IMR-90 (cell line): ENCODE data around the gene BGN. TPM values are rescaled to one million over a fixed set of nuclear protein-coding genes. Genes with fewer than 3 reads are reported as not detected.

ENCODE experiments used
- ATAC-seq: fragments of 200-7000 bp; cut with Tn5 transposase; 2 replicates; pipeline ENCODE4 v1.9.1; 2020; ENCODE audit warnings: low read depth, mild to moderate bottlenecking, moderate library complexity
- BruUV-seq: library from RNA; stranded (reverse); fragments of 400-500 nt; replicated peaks from 2 replicates; lab custom pipeline; 2021; lab: Mats Ljungman, UMichigan
- CTCF ChIA-PET: fragments of 300-600 bp; formaldehyde crosslinking; extraction: SDS; loops from one replicate; lab custom pipeline; 2021; ENCODE audit warnings: antibody characterized with exemption; lab: Yijun Ruan, JAX
- POLR2A ChIA-PET: fragments of 300-600 bp; sonication (Branson Sonifier 250); formaldehyde crosslinking; loops from one replicate; lab custom pipeline; 2022; ENCODE audit warnings: antibody characterized with exemption; ENCODE audit not compliant: unreplicated experiment; lab: Charles Lee
- DNase-seq: peaks from one replicate; pipeline ENCODE4 v3.0.0; 2013
- H2AFZ ChIP-seq: replicated peaks from 2 replicates; pipeline ENCODE3; 2013; ENCODE audit warnings: low read length, mild to moderate bottlenecking; ENCODE audit not compliant: poor library complexity
- H2AK5ac ChIP-seq: 2 replicates; pipeline ENCODE4 v1.6.1; 2013; ENCODE audit warnings: low read depth, low read length, inconsistent platforms
- H2AK9ac ChIP-seq: replicated peaks from 2 replicates; pipeline ENCODE3; 2013; ENCODE audit warnings: mild to moderate bottlenecking, low read depth, low read length, moderate library complexity; ENCODE audit not compliant: poor library complexity
- H2BK120ac ChIP-seq: 2 replicates; pipeline ENCODE4 v1.6.1; 2013; ENCODE audit warnings: low read depth, low read length, inconsistent platforms
- H2BK15ac ChIP-seq: 3 replicates; pipeline ENCODE4 v1.6.1; 2013; ENCODE audit warnings: low read depth, low read length, inconsistent platforms
- H2BK20ac ChIP-seq: 2 replicates; pipeline ENCODE4 v1.6.1; 2013; ENCODE audit warnings: low read depth, mild to moderate bottlenecking, inconsistent platforms, low read length, moderate library complexity
- H2BK5ac ChIP-seq: 2 replicates; pipeline ENCODE4 v1.6.1; 2013; ENCODE audit warnings: mild to moderate bottlenecking, low read depth, low read length, inconsistent platforms; ENCODE audit not compliant: poor library complexity, severe bottlenecking
- H3K14ac ChIP-seq: replicated peaks from 2 replicates; pipeline ENCODE4 v1.6.1; 2013; ENCODE audit warnings: low read depth, low read length, inconsistent platforms
- H3K18ac ChIP-seq: 2 replicates; pipeline ENCODE4 v1.6.1; 2013; ENCODE audit warnings: low read depth, low read length, control low read depth
- H3K23ac ChIP-seq: 2 replicates; pipeline ENCODE4 v1.6.1; 2013; ENCODE audit warnings: low read depth, low read length, inconsistent platforms
- H3K27ac ChIP-seq: 2 replicates; pipeline ENCODE4 v1.5.1; 2013; ENCODE audit warnings: mild to moderate bottlenecking, control low read depth, low read length; ENCODE audit not compliant: insufficient read depth
- H3K27me3 ChIP-seq: 2 replicates; pipeline ENCODE4 v1.6.1; 2013; ENCODE audit warnings: low read length; ENCODE audit not compliant: control insufficient read depth, insufficient read depth
- H3K36me3 ChIP-seq: 2 replicates; pipeline ENCODE4 v1.6.1; 2013; ENCODE audit warnings: low read length, mixed read lengths; ENCODE audit not compliant: control insufficient read depth, insufficient read depth
- H3K4ac ChIP-seq: 2 replicates; pipeline ENCODE4 v1.6.1; 2013; ENCODE audit warnings: low read depth, low read length, inconsistent platforms
- H3K4me1 ChIP-seq: 2 replicates; pipeline ENCODE4 v1.6.1; 2013; ENCODE audit warnings: low read length, mixed read lengths; ENCODE audit not compliant: control insufficient read depth, insufficient read depth
- H3K4me2 ChIP-seq: 2 replicates; pipeline ENCODE4 v1.6.1; 2013; ENCODE audit warnings: low read depth, mild to moderate bottlenecking, control low read depth, low read length, moderate library complexity
- H3K4me3 ChIP-seq: 2 replicates; pipeline ENCODE4 v1.5.1; 2013; ENCODE audit warnings: low read depth, mild to moderate bottlenecking, control low read depth, low read length, moderate library complexity; ENCODE audit not compliant: insufficient read depth
- H3K56ac ChIP-seq: 2 replicates; pipeline ENCODE4 v1.6.1; 2013; ENCODE audit warnings: low read length, inconsistent platforms; ENCODE audit not compliant: insufficient read depth; ENCODE audit errors: extremely low read depth
- H3K79me1 ChIP-seq, 2 experiments: 2 replicates each; pipeline ENCODE4 v1.6.1; 2013; ENCODE audit warnings: low read length in 2 of 2, inconsistent platforms in 1 of 2, low read depth in 1 of 2
- H3K9ac ChIP-seq: 2 replicates; pipeline ENCODE4 v1.6.1; 2013; ENCODE audit warnings: low read depth, low read length, control low read depth
- H3K9me1 ChIP-seq: 2 replicates; pipeline ENCODE4 v1.6.1; 2013; ENCODE audit warnings: low read length, inconsistent platforms; ENCODE audit not compliant: insufficient read depth
- H3K9me3 ChIP-seq: 2 replicates; pipeline ENCODE4 v1.6.1; 2013; ENCODE audit warnings: low read length; ENCODE audit not compliant: control insufficient read depth, insufficient read depth
- H4K20me1 ChIP-seq: 2 replicates; pipeline ENCODE4 v1.6.1; 2013; ENCODE audit warnings: low read length, inconsistent platforms; ENCODE audit not compliant: insufficient read depth
- H4K5ac ChIP-seq: 2 replicates; pipeline ENCODE4 v1.6.1; 2013; ENCODE audit warnings: mild to moderate bottlenecking, low read depth, low read length, control low read depth
- H4K8ac ChIP-seq, 2 experiments: 2 replicates each; pipeline ENCODE4 v1.6.1; 2013; ENCODE audit warnings: low read depth in 2 of 2, low read length in 2 of 2, control low read depth in 1 of 2, inconsistent platforms in 1 of 2
- H4K91ac ChIP-seq: 2 replicates; pipeline ENCODE4 v1.6.1; 2013; ENCODE audit warnings: low read depth, low read length, inconsistent platforms; ENCODE audit not compliant: insufficient read depth
- BHLHE40 ChIP-seq: fragments of 150-350 bp; IDR thresholded peaks from 2 replicates; pipeline ENCODE4 v1.6.1; 2016; ENCODE audit warnings: mild to moderate bottlenecking, low read depth, low read length
- ELK1 ChIP-seq: fragments of 150-350 bp; IDR thresholded peaks from 2 replicates; pipeline ENCODE4 v1.6.1; 2016; ENCODE audit warnings: low read depth, mild to moderate bottlenecking, low read length, moderate library complexity, borderline replicate concordance
- NFE2L2 ChIP-seq: fragments of 150-350 bp; IDR thresholded peaks from 2 replicates; pipeline ENCODE4 v1.6.1; 2016; ENCODE audit warnings: low read depth, mild to moderate bottlenecking, low read length
- SMC3 ChIP-seq: fragments of 150-350 bp; IDR thresholded peaks from 2 replicates; pipeline ENCODE4 v1.6.1; 2016; ENCODE audit warnings: low read depth, mild to moderate bottlenecking, antibody characterized with exemption, low read length, moderate library complexity
- USF2 ChIP-seq: fragments of 150-350 bp; IDR thresholded peaks from 2 replicates; pipeline ENCODE4 v1.6.1; 2017; ENCODE audit warnings: mild to moderate bottlenecking, antibody characterized with exemption, low read length, low read depth
- WGBS, 2 experiments: methylation state at CpG; one replicate each; pipeline versions ENCODE4 v1.1.5 to v1.1.7; 2013; ENCODE audit warnings: missing lambda C conversion rate in 2 of 2; ENCODE audit not compliant: insufficient read length in 1 of 2; ENCODE audit errors: extremely low coverage in 2 of 2; 5-methylcytosine and 5-hydroxymethylcytosine counted together
- dilution Hi-C: fragments of 300-500 bp; cut with HindIII; formaldehyde crosslinking; loops from one replicate; pipeline ENCODE4 v1.14.3; 2018; ENCODE audit warnings: low sequenced_read_pairs; ENCODE audit not compliant: unreplicated experiment
- in situ Hi-C: fragments of 300-500 bp; cut with MboI; formaldehyde crosslinking; loops from 3 replicates; pipeline ENCODE4 v1.14.3; 2019; ENCODE audit warnings: low sequenced_read_pairs, inconsistent platforms, mixed read lengths
- intact Hi-C: fragments of 100-400 bp; cut with micrococcal nuclease; formaldehyde crosslinking; loops from 2 replicates; pipeline ENCODE4 v1.10.0; 2022
- polyA plus RNA-seq, 3 experiments: library from polyadenylated mRNA; depleted of rRNA; stranded (reverse); fragments of >200 nt; gene quantifications; 2 replicates each; pipeline ENCODE4 v1.2.3, GENCODE V29; 2012; ENCODE audit warnings: low replicate concordance in 1 of 3
- total RNA-seq: library from RNA; depleted of rRNA; stranded (reverse); fragments of >200 nt; gene quantifications from 2 replicates; pipeline ENCODE4 v1.2.3, GENCODE V29; 2012

BGN gene
- total and polyA plus RNA-seq, 2 of the 4 experiments (the other 2 are of a cell fraction): 11.3 to 298 TPM

DNA sequence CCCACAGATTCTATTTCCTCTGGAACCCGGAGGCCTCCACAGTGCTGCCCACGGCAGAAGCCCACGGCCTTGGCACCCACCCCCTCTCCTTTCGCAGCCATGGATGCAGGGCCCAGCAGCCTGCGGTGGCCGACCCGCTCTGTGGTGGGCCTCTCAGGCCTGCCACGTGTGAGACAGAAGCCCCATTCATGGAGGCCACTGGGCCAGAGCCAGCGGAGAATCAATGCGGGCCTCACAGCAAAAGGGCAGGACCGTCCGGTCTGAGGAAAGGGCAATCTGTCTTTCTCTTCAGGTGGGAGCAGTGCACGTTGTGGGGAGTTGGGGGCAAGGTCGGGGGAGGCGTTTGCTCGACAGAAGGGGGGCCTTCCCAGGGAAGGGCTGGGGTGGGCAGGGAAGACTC is 16.0 kb upstream of the BGN start:
- no peak overlapping the region for H2BK5ac ChIP-seq
- no peak overlapping the region for H3K27ac ChIP-seq
- no peak overlapping the region for H2AK9ac ChIP-seq
- no peaks in the 10 kb centered on the region for H3K36me3 ChIP-seq
- H4K91ac ChIP-seq: no peak overlapping the region
- no peak overlapping the region for H3K23ac ChIP-seq
- H3K18ac ChIP-seq: no peak overlapping the region
- H2BK20ac ChIP-seq: no peak overlapping the region
- dilution Hi-C loops (no loop called here), in situ Hi-C loops (no loop called here), intact Hi-C loops (no loop called here)
- ChIA-PET CTCF (no interaction called here), POLR2A (no interaction called here)
- BruUV-seq: no TSS peak
- WGBS, 2 experiments: 84% methylated on average over 9 of the region's 16 CpGs; no CpG with 5 or more reads in 1 of the 2 experiments
- H3K56ac ChIP-seq: no peak overlapping the region
- peaks cover 23% of the 10 kb centered on the region for H3K4me1 ChIP-seq
- no peak overlapping the region for H2BK15ac ChIP-seq
- H3K4me2 ChIP-seq: no peak overlapping the region
- H2AFZ ChIP-seq: peak overlapping the region; percentile 5
- ATAC-seq (no peak), DNase-seq (no peak)
- H4K20me1 ChIP-seq: no peaks in the 10 kb centered on the region
- H4K8ac ChIP-seq: no peak overlapping the region
- H4K5ac ChIP-seq: no peak overlapping the region
- H3K27me3 ChIP-seq: no peaks in the 10 kb centered on the region
- H3K79me1 ChIP-seq: peaks cover 0 to 5% of the 10 kb centered on the region in 2 experiments; a peak in 1 of 4 replicates
- H3K9me1 ChIP-seq: peaks cover 23% of the 10 kb centered on the region
- no peak overlapping the region for H3K14ac ChIP-seq
- no peak overlapping the region for H3K4ac ChIP-seq
- peak overlapping the region; percentile 28; the same call in 1 of the 2 replicates for H2AK5ac ChIP-seq
- no peak for TF ChIP-seq ELK1
- TF ChIP-seq BHLHE40: no peak
- TF ChIP-seq SMC3: no peak
- no peak for TF ChIP-seq USF2
- TF ChIP-seq NFE2L2: no peak
- no peak overlapping the region for H3K9ac ChIP-seq
- H3K9me3 ChIP-seq: no peaks in the 10 kb centered on the region
- no peak overlapping the region for H2BK120ac ChIP-seq
- no peak overlapping the region for H3K4me3 ChIP-seq
